Muscle of leg (tissue), 16 donors: ENCODE measurements around the gene HSPB7. TPM values are rescaled to one million over a fixed set of nuclear protein-coding genes. Genes with fewer than 3 reads are reported as not detected.

ENCODE experiments used
- DNase-seq: peaks from one replicate; pipeline ENCODE4 v3.0.0; 2013
- H3K27ac ChIP-seq: one replicate; pipeline ENCODE4 v1.5.1; 2013; ENCODE audit warnings: mild to moderate bottlenecking, low read length, control low read depth
- H3K27me3 ChIP-seq: one replicate; pipeline ENCODE4 v1.6.1; 2013; ENCODE audit warnings: low read length; ENCODE audit not compliant: control insufficient read depth, insufficient read depth
- H3K36me3 ChIP-seq: one replicate; pipeline ENCODE4 v1.6.1; 2013; ENCODE audit warnings: low read length; ENCODE audit not compliant: control insufficient read depth, insufficient read depth
- H3K4me1 ChIP-seq: one replicate; pipeline ENCODE4 v1.6.1; 2013; ENCODE audit warnings: low read length; ENCODE audit not compliant: control insufficient read depth, insufficient read depth
- H3K4me3 ChIP-seq: one replicate; pipeline ENCODE4 v1.5.1; 2013; ENCODE audit warnings: low read length, control low read depth
- H3K9me3 ChIP-seq: replicated peaks from 2 replicates; pipeline ENCODE4 v1.6.1; 2013; ENCODE audit warnings: low read depth, low read length; ENCODE audit not compliant: control insufficient read depth
- WGBS: methylation state at CpG from one replicate; pipeline ENCODE4 v1.1.5; 2013; ENCODE audit warnings: missing lambda C conversion rate; ENCODE audit not compliant: insufficient coverage; 5-methylcytosine and 5-hydroxymethylcytosine counted together
- long read RNA-seq, 11 donors: transcript quantifications; one replicate each; lab custom pipeline, GENCODE V29; 2026
- polyA plus RNA-seq, 8 donors: library from polyadenylated mRNA; unstranded; fragments of 120-200 nt; gene quantifications; one replicate each; pipeline versions ENCODE4 v1.2.1 to v1.2.3, GENCODE V29; 2013; ENCODE audit warnings: inconsistent platforms in 1 of 8, low replicate concordance in 1 of 8; ENCODE audit not compliant: insufficient read length in 8 of 8, insufficient read depth in 1 of 8
- total RNA-seq: library from RNA; stranded (reverse); fragments of 120-200 nt; gene quantifications from one replicate; pipeline ENCODE4 v1.2.4, GENCODE V29; 2013

Gene HSPB7
- total RNA-seq (39.5 TPM), polyA plus RNA-seq (100 to 1,000 TPM in 6 of 8 donors, 10 to 100 TPM in 2; 88.2 to 165 (median 142) TPM)
- long read RNA-seq, donor 1, transcript HSPB7-201 (3 exons, 2,892 nt), result major isoform, 11 of 18 reads
- long read RNA-seq, donor 1, partial matches to known transcripts, result 0 of 18 reads
- long read RNA-seq, donor 1, other reads (novel, unspliced or antisense), result 0 of 18 reads
- long read RNA-seq, donor 2, result 0 reads
- long read RNA-seq, donor 3, transcript HSPB7-201 (3 exons, 2,892 nt), result major isoform, 22 of 29 reads
- long read RNA-seq, donor 3, partial matches to known transcripts, result 0 of 29 reads
- long read RNA-seq, donor 3, other reads (novel, unspliced or antisense), result 0 of 29 reads
- long read RNA-seq, donor 4, transcript HSPB7-205 (2 exons, 2,702 nt), result minor isoform, 6 of 33 reads
- long read RNA-seq, donor 4, transcript HSPB7-201 (3 exons, 2,892 nt), result major isoform, 19 of 33 reads
- long read RNA-seq, donor 4, partial matches to known transcripts, result 0 of 33 reads
- long read RNA-seq, donor 4, other reads (novel, unspliced or antisense), result 0 of 33 reads
- long read RNA-seq, donor 5, transcript HSPB7-205 (2 exons, 2,702 nt), result minor isoform, 8 of 72 reads
- long read RNA-seq, donor 5, transcript HSPB7-201 (3 exons, 2,892 nt), result major isoform, 51 of 72 reads
- long read RNA-seq, donor 5, partial matches to known transcripts, result 0 of 72 reads
- long read RNA-seq, donor 5, other reads (novel, unspliced or antisense), result 9 of 72 reads
- long read RNA-seq, donor 6, transcript HSPB7-205 (2 exons, 2,702 nt), result minor isoform, 16 of 104 reads
- long read RNA-seq, donor 6, transcript HSPB7-201 (3 exons, 2,892 nt), result major isoform, 68 of 104 reads
- long read RNA-seq, donor 6, partial matches to known transcripts, result 0 of 104 reads
- long read RNA-seq, donor 6, other reads (novel, unspliced or antisense), result 10 of 104 reads
- long read RNA-seq, donor 7, transcript HSPB7-205 (2 exons, 2,702 nt), result minor isoform, 10 of 60 reads
- long read RNA-seq, donor 7, transcript HSPB7-207 (3 exons, 844 nt), result minor isoform, 8 of 60 reads
- long read RNA-seq, donor 7, transcript HSPB7-201 (3 exons, 2,892 nt), result major isoform, 33 of 60 reads
- long read RNA-seq, donor 7, partial matches to known transcripts, result 0 of 60 reads
- long read RNA-seq, donor 7, other reads (novel, unspliced or antisense), result 7 of 60 reads
- long read RNA-seq, donor 8, transcript HSPB7-201 (3 exons, 2,892 nt), result major isoform, 22 of 29 reads
- long read RNA-seq, donor 8, partial matches to known transcripts, result 0 of 29 reads
- long read RNA-seq, donor 8, other reads (novel, unspliced or antisense), result 5 of 29 reads
- long read RNA-seq, donor 9, transcript HSPB7-205 (2 exons, 2,702 nt), result minor isoform, 5 of 73 reads
- long read RNA-seq, donor 9, transcript HSPB7-207 (3 exons, 844 nt), result minor isoform, 7 of 73 reads
- long read RNA-seq, donor 9, transcript HSPB7-201 (3 exons, 2,892 nt), result major isoform, 41 of 73 reads
- long read RNA-seq, donor 9, partial matches to known transcripts, result 5 of 73 reads
- long read RNA-seq, donor 9, other reads (novel, unspliced or antisense), result 7 of 73 reads
- long read RNA-seq, donor 10, transcript HSPB7-205 (2 exons, 2,702 nt), result minor isoform, 17 of 67 reads
- long read RNA-seq, donor 10, transcript HSPB7-201 (3 exons, 2,892 nt), result major isoform, 36 of 67 reads
- long read RNA-seq, donor 10, partial matches to known transcripts, result 0 of 67 reads
- long read RNA-seq, donor 10, other reads (novel, unspliced or antisense), result 8 of 67 reads
- long read RNA-seq, donor 11, transcript HSPB7-201 (3 exons, 2,892 nt), result major isoform, 36 of 45 reads
- long read RNA-seq, donor 11, partial matches to known transcripts, result 0 of 45 reads
- long read RNA-seq, donor 11, other reads (novel, unspliced or antisense), result 5 of 45 reads

GRCh38 chr1:16017461-16018303, at the start of gene HSPB7:
HSPB7 (minus strand) TSS chr1:16018043; CDS start chr1:16017963, 80 bp downstream.
- Histone ChIP-seq H3K9me3 (no peaks in the 10 kb centered on the region), H3K4me3 (peak within 1 kb of the TSS; percentile 53), H3K36me3 (peaks cover 8% of the 10 kb centered on the region), H3K27ac (peak within 1 kb of the TSS; percentile 97), H3K4me1 (peaks cover 87% of the 10 kb centered on the region), H3K27me3 (peaks cover 15% of the 10 kb centered on the region)
- DNase-seq, result peak; percentile 95
- WGBS, result 5% methylated on average over 28 of the region's 37 CpGs

- 42% methylated on average over 2 of the region's 6 CpGs for WGBS
- H3K4me3 ChIP-seq, result no peak overlapping the region
- peaks cover 23% of the 10 kb centered on the region for H3K4me1 ChIP-seq
- no peaks in the 10 kb centered on the region for H3K36me3 ChIP-seq
- no peak overlapping the region for H3K27ac ChIP-seq
- peaks cover 17% of the 10 kb centered on the region for H3K27me3 ChIP-seq
- DNase-seq, result no peak
- no peaks in the 10 kb centered on the region for H3K9me3 ChIP-seq
These were observed 49.4 kb upstream of the HSPB7 start for GRCh38 chr1:16067127-16067768.

- Histone ChIP-seq H3K9me3 (no peaks in the 10 kb centered on the region), H3K36me3 (no peaks in the 10 kb centered on the region), H3K4me3 (no peak overlapping the region), H3K4me1 (peaks cover 23% of the 10 kb centered on the region), H3K27ac (no peak overlapping the region), H3K27me3 (peaks cover 13% of the 10 kb centered on the region)
- 50% methylated on average over 2 of the region's 4 CpGs for WGBS
- no peak for DNase-seq
These were observed 48.4 kb upstream of the HSPB7 start for GRCh38 chr1:16066245-16066644.

GRCh38 chr1:16065269-16065576, 47.4 kb upstream of the HSPB7 start:
- H3K4me1 ChIP-seq, result peaks cover 23% of the 10 kb centered on the region

GRCh38 chr1:16064536-16065268, 46.9 kb upstream of the HSPB7 start:
- Histone ChIP-seq H3K27ac (no peak overlapping the region), H3K27me3 (peaks cover 10% of the 10 kb centered on the region), H3K4me3 (no peak overlapping the region), H3K36me3 (no peaks in the 10 kb centered on the region), H3K9me3 (no peaks in the 10 kb centered on the region), H3K4me1 (peaks cover 23% of the 10 kb centered on the region)
- peak; percentile 47 for DNase-seq
- WGBS, result 38% methylated on average over 13 of the region's 13 CpGs

More at GRCh38 chr1:16065269-16065576, 47.4 kb upstream of the HSPB7 start:
- WGBS, result 43% methylated on average over 8 of the region's 8 CpGs
- no peak for DNase-seq
- Histone ChIP-seq H3K36me3 (no peaks in the 10 kb centered on the region), H3K27me3 (peaks cover 12% of the 10 kb centered on the region), H3K9me3 (no peaks in the 10 kb centered on the region), H3K4me3 (no peak overlapping the region), H3K27ac (no peak overlapping the region)

GRCh38 chr1:16063921-16064320, 46.1 kb upstream of the HSPB7 start:
- Histone ChIP-seq H3K36me3 (no peaks in the 10 kb centered on the region), H3K27me3 (peaks cover 8% of the 10 kb centered on the region), H3K9me3 (no peaks in the 10 kb centered on the region), H3K27ac (no peak overlapping the region), H3K4me3 (no peak overlapping the region), H3K4me1 (peaks cover 23% of the 10 kb centered on the region)
- WGBS, result 37% methylated on average over 7 of the region's 9 CpGs
- no peak for DNase-seq

- no peak overlapping the region for H3K4me3 ChIP-seq
- 81% methylated on average over 12 of the region's 15 CpGs for WGBS
- no peak overlapping the region for H3K27ac ChIP-seq
- H3K9me3 ChIP-seq, result no peaks in the 10 kb centered on the region
- peaks cover 19% of the 10 kb centered on the region for H3K4me1 ChIP-seq
- H3K36me3 ChIP-seq, result no peaks in the 10 kb centered on the region
- H3K27me3 ChIP-seq, result peaks cover 8% of the 10 kb centered on the region
- DNase-seq, result no peak
These were observed 45.5 kb upstream of the HSPB7 start for GRCh38 chr1:16063226-16063829.
